Suppressor macrophage (primary cell): Measurements from ENCODE around the gene ABCF2.

ENCODE experiments used
- DNase-seq, 4 experiments: peaks; one replicate each; pipeline ENCODE4 v3.0.0-alpha.2; 2020 to 2022
- total RNA-seq, 17 experiments: gene quantifications; one replicate each; lab custom pipeline; 2026; ENCODE audit warnings: mixed read lengths in 6 of 17, inconsistent platforms in 3 of 17; lab: John Stamatoyannopoulos, UW

The ABCF2 gene
- 6.3 to 16.7 (median 11.4) reads per million in 17 experiments for total RNA-seq

- DNase-seq = peak; percentile 99
These were observed at the start of gene ABCF2 for GRCh38 chr7:151226875-151227782. ABCF2 (minus strand) TSS chr7:151227205; CDS start chr7:151226458, 747 bp downstream.

- DNase-seq = peak in 1 of 4 experiments; percentile 11
These were observed 49.0 kb upstream of the ABCF2 start for GRCh38 chr7:151275813-151276577.

GRCh38 chr7:151274936-151275812 is 48.2 kb upstream of the ABCF2 start:
- DNase-seq = no peak

GRCh38 chr7:151274396-151274795 is 47.4 kb upstream of the ABCF2 start:
- peak in 3 of 4 experiments; percentile 21 to 34 (median 26) for DNase-seq

GRCh38 chr7:151273651-151274390 is 46.8 kb upstream of the ABCF2 start:
- peak; percentile 52 to 82 (median 77) for DNase-seq

- DNase-seq = no peak
These were observed 45.9 kb upstream of the ABCF2 start for GRCh38 chr7:151272877-151273276.

- no peak for DNase-seq
These were observed 45.4 kb upstream of the ABCF2 start for GRCh38 chr7:151272405-151272804.

GRCh38 chr7:151271699-151272355 is 44.8 kb upstream of the ABCF2 start:
- DNase-seq = peak; percentile 84 to 95 (median 90)

GRCh38 chr7:151269511-151269910 is 42.5 kb upstream of the ABCF2 start:
- no peak for DNase-seq

- DNase-seq = no peak
These were observed 38.4 kb upstream of the ABCF2 start for GRCh38 chr7:151265351-151265931.

- no peak for DNase-seq
These were observed 37.6 kb upstream of the ABCF2 start for GRCh38 chr7:151264615-151265014.

GRCh38 chr7:151261529-151261928 is 34.5 kb upstream of the ABCF2 start:
- DNase-seq = no peak

- DNase-seq = no peak
These were observed 33.9 kb upstream of the ABCF2 start for GRCh38 chr7:151260883-151261282.

- no peak for DNase-seq
These were observed 33.5 kb upstream of the ABCF2 start for GRCh38 chr7:151260471-151260870.

- DNase-seq = no peak
These were observed 31.0 kb upstream of the ABCF2 start for GRCh38 chr7:151257990-151258389.

GRCh38 chr7:151256410-151257045 is 29.5 kb upstream of the ABCF2 start:
- DNase-seq = no peak

GRCh38 chr7:151255390-151255789 is 28.4 kb upstream of the ABCF2 start:
- no peak for DNase-seq

- DNase-seq = no peak
These were observed 27.8 kb upstream of the ABCF2 start for GRCh38 chr7:151254851-151255250.

GRCh38 chr7:151254316-151254715 is 27.3 kb upstream of the ABCF2 start:
- no peak for DNase-seq
